Stimulated activated memory B cell treated with anti-CD40 and anti-IgM and Interleukin-4, amounts not matched to agents 10 μg/mL and 1 μg/mL and 100 μg/mL, for 72 hours (primary cell): Measurements from ENCODE around the gene APBA2.
A peak's percentile ranks its signal among the peaks of the same experiment; 100 is the strongest.

Source experiments
- ATAC-seq: fragments of 150-1000 bp; cut with Tn5 transposase; 2 replicates; pipeline ENCODE4 v1.10.0; 2021
- H3K27ac Mint-ChIP-seq: one replicate; pipeline ENCODE4 v1.8.0; 2022; ENCODE audit warnings: mild to moderate bottlenecking, mixed read lengths
- H3K27me3 Mint-ChIP-seq: one replicate; pipeline ENCODE4 v1.8.0; 2022; ENCODE audit warnings: mixed read lengths
- H3K36me3 Mint-ChIP-seq: one replicate; pipeline ENCODE4 v1.8.0; 2022; ENCODE audit warnings: mixed read lengths
- H3K4me1 Mint-ChIP-seq: one replicate; pipeline ENCODE4 v1.8.0; 2022; ENCODE audit warnings: mixed read lengths
- H3K4me3 Mint-ChIP-seq: one replicate; pipeline ENCODE4 v1.8.0; 2022; ENCODE audit warnings: mild to moderate bottlenecking, moderate library complexity, mixed read lengths
- H3K9me3 Mint-ChIP-seq: one replicate; pipeline ENCODE4 v1.8.0; 2022; ENCODE audit warnings: mixed read lengths

APBA2 gene

GRCh38 chr15:29124581-29125381 is 239.0 kb downstream of the APBA2 start:
- Mint-ChIP-seq H3K27me3 (no peaks in the 10 kb centered on the region), H3K36me3 (no peaks in the 10 kb centered on the region), H3K27ac (no peak overlapping the region), H3K4me3 (no peak overlapping the region), H3K4me1 (no peaks in the 10 kb centered on the region), H3K9me3 (no peaks in the 10 kb centered on the region)
- ATAC-seq, result no peak

GRCh38 chr15:29125382-29126207 is 239.8 kb downstream of the APBA2 start:
- Mint-ChIP-seq H3K27ac (no peak overlapping the region), H3K36me3 (no peaks in the 10 kb centered on the region), H3K4me3 (no peak overlapping the region), H3K4me1 (no peaks in the 10 kb centered on the region), H3K9me3 (no peaks in the 10 kb centered on the region), H3K27me3 (no peaks in the 10 kb centered on the region)
- no peak for ATAC-seq

- Mint-ChIP-seq H3K27me3 (no peaks in the 10 kb centered on the region), H3K36me3 (no peaks in the 10 kb centered on the region), H3K4me3 (no peak overlapping the region), H3K9me3 (no peaks in the 10 kb centered on the region), H3K27ac (no peak overlapping the region), H3K4me1 (no peaks in the 10 kb centered on the region)
- ATAC-seq, result no peak
Observed at GRCh38 chr15:29126208-29126536, 240.4 kb downstream of the APBA2 start.

GRCh38 chr15:29126821-29127461 is 241.2 kb downstream of the APBA2 start:
- H3K27ac Mint-ChIP-seq, result no peak overlapping the region
- H3K9me3 Mint-ChIP-seq, result no peaks in the 10 kb centered on the region
- H3K27me3 Mint-ChIP-seq, result no peaks in the 10 kb centered on the region
- ATAC-seq, result peak; percentile 2
- H3K36me3 Mint-ChIP-seq, result no peaks in the 10 kb centered on the region
- H3K4me1 Mint-ChIP-seq, result no peaks in the 10 kb centered on the region
- no peak overlapping the region for H3K4me3 Mint-ChIP-seq

GRCh38 chr15:29127506-29128430 is 242.0 kb downstream of the APBA2 start:
- H3K4me3 Mint-ChIP-seq, result no peak overlapping the region
- H3K36me3 Mint-ChIP-seq, result no peaks in the 10 kb centered on the region
- no peaks in the 10 kb centered on the region for H3K9me3 Mint-ChIP-seq
- H3K4me1 Mint-ChIP-seq, result no peaks in the 10 kb centered on the region
- no peaks in the 10 kb centered on the region for H3K27me3 Mint-ChIP-seq
- no peak overlapping the region for H3K27ac Mint-ChIP-seq
- peak; percentile 5 for ATAC-seq

- H3K27me3 Mint-ChIP-seq, result peaks cover 4% of the 10 kb centered on the region
- H3K4me3 Mint-ChIP-seq, result no peak overlapping the region
- H3K36me3 Mint-ChIP-seq, result no peaks in the 10 kb centered on the region
- ATAC-seq, result no peak
- H3K27ac Mint-ChIP-seq, result no peak overlapping the region
- H3K9me3 Mint-ChIP-seq, result no peaks in the 10 kb centered on the region
- no peaks in the 10 kb centered on the region for H3K4me1 Mint-ChIP-seq
Observed at GRCh38 chr15:29128671-29129070, 242.9 kb downstream of the APBA2 start.

GRCh38 chr15:29129221-29129620 is 243.4 kb downstream of the APBA2 start:
- H3K36me3 Mint-ChIP-seq, result no peaks in the 10 kb centered on the region
- H3K27me3 Mint-ChIP-seq, result peaks cover 10% of the 10 kb centered on the region
- no peak overlapping the region for H3K4me3 Mint-ChIP-seq
- no peaks in the 10 kb centered on the region for H3K4me1 Mint-ChIP-seq
- no peak for ATAC-seq
- no peak overlapping the region for H3K27ac Mint-ChIP-seq
- H3K9me3 Mint-ChIP-seq, result no peaks in the 10 kb centered on the region

- no peaks in the 10 kb centered on the region for H3K4me1 Mint-ChIP-seq
- H3K4me3 Mint-ChIP-seq, result no peak overlapping the region
- H3K9me3 Mint-ChIP-seq, result no peaks in the 10 kb centered on the region
- no peak for ATAC-seq
- no peaks in the 10 kb centered on the region for H3K36me3 Mint-ChIP-seq
- H3K27me3 Mint-ChIP-seq, result peaks cover 10% of the 10 kb centered on the region
- no peak overlapping the region for H3K27ac Mint-ChIP-seq
Observed at GRCh38 chr15:29129926-29130325, 244.2 kb downstream of the APBA2 start.

- H3K27ac Mint-ChIP-seq, result no peak overlapping the region
- no peak overlapping the region for H3K4me3 Mint-ChIP-seq
- H3K9me3 Mint-ChIP-seq, result no peaks in the 10 kb centered on the region
- no peaks in the 10 kb centered on the region for H3K4me1 Mint-ChIP-seq
- ATAC-seq, result no peak
- peaks cover 10% of the 10 kb centered on the region for H3K27me3 Mint-ChIP-seq
- H3K36me3 Mint-ChIP-seq, result no peaks in the 10 kb centered on the region
Observed at GRCh38 chr15:29130476-29130875, 244.7 kb downstream of the APBA2 start.

- Mint-ChIP-seq H3K27me3 (peaks cover 10% of the 10 kb centered on the region), H3K27ac (no peak overlapping the region), H3K4me3 (no peak overlapping the region), H3K4me1 (no peaks in the 10 kb centered on the region), H3K9me3 (no peaks in the 10 kb centered on the region), H3K36me3 (no peaks in the 10 kb centered on the region)
- no peak for ATAC-seq
Observed at GRCh38 chr15:29130951-29131839, 245.4 kb downstream of the APBA2 start.

GRCh38 chr15:29131840-29132420 is 246.2 kb downstream of the APBA2 start:
- Mint-ChIP-seq H3K27me3 (peaks cover 10% of the 10 kb centered on the region), H3K27ac (no peak overlapping the region)
- no peak for ATAC-seq

GRCh38 chr15:29132735-29133181 is 247.0 kb downstream of the APBA2 start:
- H3K9me3 Mint-ChIP-seq, result no peaks in the 10 kb centered on the region
- no peak overlapping the region for H3K4me3 Mint-ChIP-seq
- no peak for ATAC-seq
- peaks cover 10% of the 10 kb centered on the region for H3K27me3 Mint-ChIP-seq
- H3K36me3 Mint-ChIP-seq, result no peaks in the 10 kb centered on the region
- no peaks in the 10 kb centered on the region for H3K4me1 Mint-ChIP-seq
- H3K27ac Mint-ChIP-seq, result no peak overlapping the region

More at GRCh38 chr15:29131840-29132420, 246.2 kb downstream of the APBA2 start:
- H3K4me3 Mint-ChIP-seq, result no peak overlapping the region
- H3K36me3 Mint-ChIP-seq, result no peaks in the 10 kb centered on the region
- H3K4me1 Mint-ChIP-seq, result no peaks in the 10 kb centered on the region
- H3K9me3 Mint-ChIP-seq, result no peaks in the 10 kb centered on the region

GRCh38 chr15:29133321-29133720 is 247.5 kb downstream of the APBA2 start:
- H3K9me3 Mint-ChIP-seq, result no peaks in the 10 kb centered on the region
- H3K27ac Mint-ChIP-seq, result no peak overlapping the region
- H3K4me3 Mint-ChIP-seq, result no peak overlapping the region
- no peaks in the 10 kb centered on the region for H3K36me3 Mint-ChIP-seq
- H3K27me3 Mint-ChIP-seq, result peaks cover 14% of the 10 kb centered on the region
- ATAC-seq, result no peak
- no peaks in the 10 kb centered on the region for H3K4me1 Mint-ChIP-seq

- H3K9me3 Mint-ChIP-seq, result no peaks in the 10 kb centered on the region
- no peaks in the 10 kb centered on the region for H3K36me3 Mint-ChIP-seq
- peaks cover 19% of the 10 kb centered on the region for H3K27me3 Mint-ChIP-seq
- H3K4me1 Mint-ChIP-seq, result no peaks in the 10 kb centered on the region
- no peak for ATAC-seq
- no peak overlapping the region for H3K4me3 Mint-ChIP-seq
- H3K27ac Mint-ChIP-seq, result no peak overlapping the region
Observed at GRCh38 chr15:29133791-29134190, 248.0 kb downstream of the APBA2 start.
